ENCODE data around the gene RPS6KC1.
"Not testable (repeated sequence)": the region's sequence is repeated elsewhere in the genome, so short reads cannot be mapped to it uniquely, and the experiment has no call there.

RPS6KC1 gene

GRCh38 chr1:213106298-213106697, 55.3 kb downstream of the RPS6KC1 start:
- DNase-seq (ENCODE audit: low spot score), result no peak

GRCh38 chr1:213107613-213108012, 56.6 kb downstream of the RPS6KC1 start:
- no peak for DNase-seq (ENCODE audit: low spot score)

DNA sequence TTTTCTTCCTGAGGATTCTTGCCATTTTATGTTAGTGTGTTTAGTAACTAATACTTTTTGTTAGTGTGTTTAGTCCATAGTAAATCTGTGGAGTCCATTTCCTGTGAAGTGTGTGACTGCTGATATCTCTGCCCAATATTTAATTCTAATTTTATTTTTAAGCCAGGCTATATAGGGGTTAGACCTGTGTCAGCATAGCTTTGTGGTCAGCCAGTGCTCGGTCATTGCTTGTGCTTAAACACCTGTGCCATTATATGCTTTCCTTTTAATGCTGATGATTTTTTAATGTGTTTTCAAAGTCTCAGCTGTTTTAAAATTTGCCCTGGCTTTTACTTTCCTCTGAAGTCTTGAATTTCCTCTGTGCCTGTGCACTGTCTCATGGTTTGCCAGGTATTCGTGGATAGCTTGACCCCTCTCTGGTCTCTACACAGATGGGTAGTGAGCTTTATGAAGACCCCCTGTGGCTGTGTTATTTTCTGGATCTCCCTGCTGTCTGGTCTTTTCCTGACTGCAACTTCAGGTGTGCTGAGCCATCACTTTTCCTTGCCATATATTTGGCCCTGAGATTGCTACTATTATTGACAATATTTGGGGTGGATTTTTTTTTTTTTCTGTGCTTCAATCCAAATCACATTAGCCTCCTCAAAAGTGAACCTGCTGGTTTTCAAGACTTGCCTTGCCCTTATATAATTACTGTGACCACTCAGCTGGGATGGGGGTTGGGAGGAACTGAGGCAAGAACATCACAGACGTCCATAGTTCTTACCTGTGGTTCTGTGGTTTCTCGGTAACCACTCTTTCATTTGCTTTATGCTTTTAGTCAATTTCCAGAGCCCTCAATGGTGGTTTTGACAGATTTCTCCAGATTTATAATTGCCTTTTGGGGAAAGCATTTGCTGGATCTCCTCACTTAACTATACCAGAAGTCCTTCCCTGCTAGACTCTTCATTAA, 59.6 kb downstream of the RPS6KC1 start:
- DNase-seq (ENCODE audit: low spot score), result no peak

DNA sequence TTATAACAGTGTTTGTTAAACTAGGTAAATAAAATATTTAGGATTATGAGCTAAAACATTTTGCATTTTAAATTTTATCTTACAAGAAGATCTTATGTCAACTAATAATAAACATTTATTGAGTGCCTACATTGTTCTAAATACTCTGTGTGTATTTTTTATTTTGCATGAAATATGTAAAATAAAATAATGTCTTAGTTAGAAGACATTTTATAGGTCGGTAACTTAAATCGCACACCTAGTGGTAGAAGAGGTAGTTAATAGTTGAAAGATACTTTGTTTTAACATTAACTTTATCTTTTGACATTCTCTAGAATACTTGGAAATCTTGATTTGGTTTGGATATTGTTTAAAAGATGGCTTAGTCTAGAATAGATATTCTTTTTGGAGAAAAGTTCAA, 60.5 kb downstream of the RPS6KC1 start:
- no peak for DNase-seq (ENCODE audit: low spot score)

DNA sequence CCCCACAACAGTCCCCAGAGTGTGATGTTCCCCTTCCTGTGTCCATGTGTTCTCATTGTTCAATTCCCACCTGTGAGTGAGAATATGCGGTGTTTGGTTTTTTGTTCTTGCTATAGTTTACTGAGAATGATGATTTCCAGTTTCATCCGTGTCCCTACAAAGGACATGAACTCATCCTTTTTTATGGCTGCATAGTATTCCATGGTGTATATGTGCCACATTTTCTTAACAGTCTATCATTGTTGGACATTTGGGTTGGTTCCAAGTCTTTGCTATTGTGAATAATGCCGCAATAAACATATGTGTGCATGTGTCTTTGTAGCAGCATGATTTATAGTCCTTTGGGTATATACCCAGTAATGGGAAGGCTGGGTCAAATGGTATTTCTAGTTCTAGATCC, 61.7 kb downstream of the RPS6KC1 start:
- DNase-seq (ENCODE audit: low spot score), result not testable (repeated sequence)

DNA sequence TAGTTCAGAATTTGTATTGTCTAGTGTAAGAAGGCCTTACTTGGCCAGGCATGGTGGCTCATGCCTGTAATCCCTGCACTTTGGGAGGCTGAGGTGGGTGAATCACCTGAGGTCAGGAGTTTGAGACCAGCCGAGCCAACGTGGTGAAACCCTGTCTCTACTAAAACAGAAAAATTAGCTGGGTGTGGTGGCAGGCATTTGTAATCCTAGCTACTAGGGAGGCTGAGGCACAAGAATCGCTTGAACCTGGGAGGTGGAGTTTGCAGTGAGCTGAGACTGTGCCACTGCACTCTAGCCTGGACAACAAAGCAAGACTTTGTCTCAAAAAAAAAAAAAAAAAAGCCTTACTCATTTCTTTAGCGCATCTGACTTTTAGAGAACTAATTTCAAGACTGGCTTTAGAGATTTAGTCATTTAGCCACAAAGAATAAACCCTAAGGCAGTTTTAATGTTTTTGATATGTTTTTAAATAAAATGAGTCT, 66.7 kb downstream of the RPS6KC1 start:
- not testable (repeated sequence) for DNase-seq (ENCODE audit: low spot score)

GRCh38 chr1:213119794-213120193, 68.8 kb downstream of the RPS6KC1 start:
- DNase-seq (ENCODE audit: low spot score), result no peak

- DNase-seq (ENCODE audit: low spot score), result no peak
These were observed 69.3 kb downstream of the RPS6KC1 start for GRCh38 chr1:213120386-213120785.

GRCh38 chr1:213120961-213121360, 69.9 kb downstream of the RPS6KC1 start:
- no peak for DNase-seq (ENCODE audit: low spot score)

DNA sequence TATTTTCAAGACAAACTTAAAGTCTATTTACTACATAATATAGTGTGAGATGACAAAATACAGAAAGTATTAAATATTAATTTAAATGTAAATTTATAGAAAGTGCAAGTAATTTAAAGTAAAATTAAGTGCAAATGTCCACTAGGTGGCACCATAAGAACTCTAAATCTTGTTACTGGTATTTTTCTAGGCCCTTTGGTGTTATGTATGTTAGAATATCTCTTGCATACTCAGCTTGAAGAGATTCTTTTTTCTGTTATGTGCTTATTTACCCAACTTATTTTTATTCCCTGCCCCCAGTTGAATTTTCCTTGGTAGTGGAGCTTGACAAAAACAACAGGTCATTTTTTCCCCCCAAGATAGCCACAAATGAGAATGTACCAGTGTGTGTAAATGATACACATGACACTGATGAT, 71.5 kb downstream of the RPS6KC1 start:
- DNase-seq (ENCODE audit: low spot score), result peak; percentile 64

GRCh38 chr1:213123087-213123486, 72.0 kb downstream of the RPS6KC1 start:
- DNase-seq (ENCODE audit: low spot score), result no peak

DNA sequence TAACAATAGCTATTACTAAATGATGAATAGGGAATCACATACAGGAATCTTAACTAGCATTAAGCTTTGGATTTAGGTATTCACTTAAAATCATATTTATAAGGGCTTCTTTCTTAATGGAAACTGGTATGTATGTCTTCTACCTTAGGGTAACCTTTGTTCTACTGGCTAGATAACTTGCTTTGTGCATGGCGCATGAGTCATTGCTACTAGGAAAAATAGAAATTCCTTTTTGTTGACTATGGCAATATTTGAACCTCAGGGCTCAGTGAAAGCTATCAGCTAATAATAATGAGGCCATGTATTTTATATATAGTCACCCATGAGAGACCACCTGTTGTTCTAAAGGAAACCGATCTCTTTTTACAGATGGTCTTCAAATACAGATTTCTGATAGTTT, 72.5 kb downstream of the RPS6KC1 start:
- DNase-seq (ENCODE audit: low spot score), result no peak

- no peak for DNase-seq (ENCODE audit: low spot score)
These were observed 73.5 kb downstream of the RPS6KC1 start for GRCh38 chr1:213124590-213124989.

- no peak for DNase-seq (ENCODE audit: low spot score)
These were observed 74.6 kb downstream of the RPS6KC1 start for GRCh38 chr1:213125643-213126042.

GRCh38 chr1:213127074-213127473, 76.0 kb downstream of the RPS6KC1 start:
- no peak for DNase-seq (ENCODE audit: low spot score)

DNA sequence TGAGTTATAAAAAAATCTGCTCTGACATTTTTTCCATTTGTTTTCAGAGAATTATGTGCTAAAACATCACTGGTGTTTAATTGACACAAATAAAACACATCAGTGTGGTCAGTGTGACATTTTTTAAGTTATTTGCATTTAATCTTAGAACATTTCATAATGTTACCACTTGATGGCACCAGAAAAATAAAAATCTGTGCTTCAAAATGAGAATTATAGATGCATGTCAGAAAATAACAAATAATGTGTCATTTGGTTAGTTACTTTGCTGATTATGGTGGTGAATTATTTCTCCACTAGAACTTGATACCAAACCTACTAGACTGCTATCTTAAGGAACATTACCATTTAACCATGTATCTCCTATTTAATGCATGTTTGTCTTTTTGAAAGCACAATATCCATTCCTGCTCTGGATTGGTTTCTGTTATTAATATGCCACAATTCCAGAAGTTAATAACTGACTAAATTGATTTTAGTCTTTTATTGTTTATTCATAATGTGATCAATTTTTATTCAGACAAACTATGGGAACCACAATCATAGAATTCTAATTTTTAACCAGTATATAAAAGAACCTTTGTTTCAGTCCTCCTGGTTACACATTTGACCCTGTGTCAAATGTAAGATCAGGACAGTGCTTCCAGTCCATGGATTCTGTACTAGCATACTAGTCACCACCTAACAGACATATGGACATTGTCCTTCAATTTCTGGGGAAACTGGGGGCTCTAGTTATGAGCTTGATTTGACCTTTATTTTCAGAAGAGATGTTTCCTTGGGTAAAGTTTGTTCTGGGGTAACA, 81.0 kb downstream of the RPS6KC1 start:
- DNase-seq (ENCODE audit: low spot score), result peak; percentile 19

DNA sequence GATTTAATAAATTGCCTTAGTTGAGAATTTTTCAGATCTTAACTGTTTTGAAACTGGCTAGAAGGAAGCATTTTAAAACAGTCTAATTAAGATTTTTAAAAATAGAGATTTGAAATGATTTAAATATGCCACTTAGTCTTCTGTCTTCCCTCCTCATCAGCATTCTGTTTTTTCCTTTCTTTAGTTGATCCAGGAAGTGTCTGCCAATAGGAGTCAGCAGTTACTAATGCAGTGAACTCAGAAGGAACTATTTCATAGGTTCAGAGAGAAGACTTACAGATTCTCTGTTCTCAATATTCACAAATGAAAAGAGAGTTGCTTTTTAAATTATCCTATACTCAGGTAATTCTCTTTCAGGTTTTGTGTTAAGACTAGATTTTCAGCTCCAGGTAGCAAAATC, 84.5 kb downstream of the RPS6KC1 start:
- no peak for DNase-seq (ENCODE audit: low spot score)

DNA sequence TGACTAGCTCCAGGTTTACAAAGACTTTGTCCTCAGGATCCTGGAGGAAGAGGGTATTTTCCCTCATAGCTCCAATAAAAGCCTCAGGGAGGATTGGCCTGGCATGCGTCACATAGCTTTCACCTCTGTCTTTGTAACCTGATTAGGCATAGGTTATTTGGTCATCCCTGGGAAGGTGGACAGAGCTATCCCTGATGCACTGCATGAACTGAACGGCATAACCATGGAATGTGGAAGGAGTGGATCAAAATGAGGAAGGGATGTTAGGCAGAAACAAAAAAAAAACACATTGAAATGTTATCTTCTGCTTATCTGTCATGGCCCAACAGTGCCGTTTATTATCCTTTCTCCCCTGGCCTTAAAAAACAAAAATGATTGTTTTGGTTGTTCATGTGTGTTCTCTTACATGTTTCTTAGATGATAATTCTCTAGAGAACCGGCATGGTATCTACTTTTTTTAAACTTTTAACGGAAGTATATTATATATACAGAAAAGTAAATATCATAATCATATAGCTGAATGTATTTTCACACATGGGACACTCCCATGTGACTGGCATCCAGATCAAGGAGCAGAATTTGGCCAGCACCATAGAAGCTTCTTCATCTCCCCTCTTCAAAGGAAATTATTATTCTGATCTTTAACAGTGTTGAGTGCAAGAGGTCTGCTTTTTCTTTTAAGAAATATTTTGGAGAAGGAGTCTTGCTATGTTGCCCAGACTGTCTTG, 85.3 kb downstream of the RPS6KC1 start:
- DNase-seq (ENCODE audit: low spot score), result no peak

GRCh38 chr1:213138391-213138790, 87.3 kb downstream of the RPS6KC1 start:
- DNase-seq (ENCODE audit: low spot score), result no peak

GRCh38 chr1:213138892-213139291, 87.9 kb downstream of the RPS6KC1 start:
- DNase-seq (ENCODE audit: low spot score), result no peak

DNA sequence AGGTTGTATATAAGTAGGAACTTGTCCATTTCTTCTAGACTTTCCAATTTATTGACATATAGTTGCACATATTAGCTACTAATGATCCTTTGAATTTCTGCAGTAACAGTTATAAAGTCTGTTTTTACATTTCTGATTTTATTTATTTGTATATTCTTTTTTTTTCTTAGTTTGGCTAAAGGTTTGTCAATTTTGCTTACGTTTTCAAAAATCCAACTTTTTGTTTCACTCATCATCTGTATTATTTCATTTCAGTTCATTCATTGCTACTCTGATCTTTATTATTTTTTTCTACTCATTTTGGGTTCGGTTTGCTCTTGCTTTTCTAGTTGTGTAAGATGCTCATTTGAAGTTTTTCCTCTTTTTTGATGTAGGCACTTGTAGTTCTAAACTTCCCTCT, 97.9 kb downstream of the RPS6KC1 start:
- no peak for DNase-seq (ENCODE audit: low spot score)

- not testable (repeated sequence) for DNase-seq (ENCODE audit: low spot score)
These were observed 99.0 kb downstream of the RPS6KC1 start for GRCh38 chr1:213150090-213150489.

All from cerebellar cortex (tissue), 1 donor.